Peyer's patch (tissue), 4 donors: Measurements from ENCODE around the gene ILDR1. TPM values are rescaled to one million over a fixed set of nuclear protein-coding genes. Genes with fewer than 3 reads are reported as not detected.

ENCODE experiments used
- DNase-seq, 3 donors: peaks; one replicate each; pipeline ENCODE4 v3.0.0-alpha.2; 2017 to 2019
- H3K27ac ChIP-seq, 4 donors: fragments of 200-600 bp; sonication (generic); one replicate each; pipeline ENCODE4 v1.5.1; 2016 to 2019
- H3K27me3 ChIP-seq, 2 donors: fragments of 200-600 bp; sonication (generic); one replicate each; pipeline ENCODE4 v1.5.1; 2019
- H3K36me3 ChIP-seq, 3 donors: fragments of 200-600 bp; sonication (generic); one replicate each; pipeline ENCODE4 v1.5.1; 2016 to 2019
- H3K4me1 ChIP-seq, 4 donors: fragments of 200-600 bp; sonication (generic); one replicate each; pipeline ENCODE4 v1.5.1; 2016 to 2019
- H3K4me3 ChIP-seq, 4 donors: fragments of 200-600 bp; sonication (generic); 1 replicate in 3 of 4; 2 replicates in 1 of 4; pipeline ENCODE4 v1.5.1; 2016 to 2019; ENCODE audit warnings: mild to moderate bottlenecking in 1 of 4
- H3K9me3 ChIP-seq, 4 donors: fragments of 200-600 bp; sonication (generic); one replicate each; pipeline ENCODE4 v1.5.1; 2016 to 2019; ENCODE audit warnings: mild to moderate bottlenecking in 1 of 4
- CTCF ChIP-seq, 6 experiments: fragments of 450-650 bp in 4 of 6; fragments of 200-600 bp in 2 of 6; sonication (generic) in 1 of 6; IDR thresholded peaks; one replicate each; pipeline ENCODE4 v1.5.1; 2017 to 2019; ENCODE audit warnings: antibody characterized with exemption in 6 of 6, mild to moderate bottlenecking in 3 of 6, moderate library complexity in 1 of 6
- POLR2A ChIP-seq, 2 donors: fragments of 450-650 bp; IDR thresholded peaks; one replicate each; pipeline ENCODE4 v1.5.1; 2017; ENCODE audit warnings: antibody characterized with exemption in 2 of 2, mild to moderate bottlenecking in 2 of 2, moderate library complexity in 2 of 2
- total RNA-seq, 4 donors: library from RNA; depleted of rRNA; stranded (reverse); fragments of >200 nt; gene quantifications; one replicate each; pipeline ENCODE4 v1.1.0, GENCODE V29; 2016

The ILDR1 gene
- total RNA-seq, 4 donors from 2014 or later, result 3.7 to 5.8 (median 4.5) TPM

- Histone ChIP-seq H3K36me3 (no peaks in the 10 kb centered on the region), H3K9me3 (no peaks in the 10 kb centered on the region), H3K27ac (no peak overlapping the region), H3K27me3 (no peaks in the 10 kb centered on the region), H3K4me1 (no peaks in the 10 kb centered on the region), H3K4me3 (no peak overlapping the region)
- no peak for TF ChIP-seq POLR2A (IDR thresholded peaks at IDR 0.05)
- no peak for TF ChIP-seq CTCF (IDR thresholded peaks at IDR 0.05)
- no peak for DNase-seq
Observed at GRCh38 chr3:122013448-122013925, 8.6 kb downstream of the ILDR1 start.

- no peak for DNase-seq
- Histone ChIP-seq H3K27me3 (no peaks in the 10 kb centered on the region), H3K4me1 (no peaks in the 10 kb centered on the region), H3K27ac (no peak overlapping the region), H3K36me3 (no peaks in the 10 kb centered on the region), H3K9me3 (no peaks in the 10 kb centered on the region), H3K4me3 (no peak overlapping the region)
- no peak for TF ChIP-seq POLR2A (IDR thresholded peaks at IDR 0.05)
- no peak for TF ChIP-seq CTCF (IDR thresholded peaks at IDR 0.05)
Observed at GRCh38 chr3:122012821-122013220, 9.2 kb downstream of the ILDR1 start.

GRCh38 chr3:122011396-122011795, 10.7 kb downstream of the ILDR1 start:
- TF ChIP-seq CTCF (IDR thresholded peaks at IDR 0.05) (no peak), POLR2A (IDR thresholded peaks at IDR 0.05) (no peak)
- Histone ChIP-seq H3K4me1 (no peaks in the 10 kb centered on the region), H3K9me3 (no peaks in the 10 kb centered on the region), H3K27ac (no peak overlapping the region), H3K36me3 (no peaks in the 10 kb centered on the region), H3K4me3 (no peak overlapping the region), H3K27me3 (no peaks in the 10 kb centered on the region)
- no peak for DNase-seq

- DNase-seq, result no peak
- Histone ChIP-seq H3K4me3 (no peak overlapping the region), H3K27ac (no peak overlapping the region), H3K4me1 (no peaks in the 10 kb centered on the region), H3K36me3 (no peaks in the 10 kb centered on the region), H3K9me3 (no peaks in the 10 kb centered on the region), H3K27me3 (no peaks in the 10 kb centered on the region)
- TF ChIP-seq POLR2A (IDR thresholded peaks at IDR 0.05), result no peak
- no peak for TF ChIP-seq CTCF (IDR thresholded peaks at IDR 0.05)
Observed at GRCh38 chr3:122010506-122010905, 11.5 kb downstream of the ILDR1 start.

- H3K36me3 ChIP-seq, result no peaks in the 10 kb centered on the region
- no peak overlapping the region for H3K4me3 ChIP-seq
- H3K9me3 ChIP-seq, result no peaks in the 10 kb centered on the region
- no peaks in the 10 kb centered on the region for H3K27me3 ChIP-seq
- H3K27ac ChIP-seq, result no peak overlapping the region
- peaks cover 0 to 12% (median 5%) of the 10 kb centered on the region in 4 donors for H3K4me1 ChIP-seq
- TF ChIP-seq POLR2A (IDR thresholded peaks at IDR 0.05), result no peak
- no peak for TF ChIP-seq CTCF (IDR thresholded peaks at IDR 0.05)
- no peak for DNase-seq
Observed at GRCh38 chr3:122008166-122008565, 13.9 kb downstream of the ILDR1 start.

GRCh38 chr3:122006267-122006666, 15.8 kb downstream of the ILDR1 start:
- TF ChIP-seq CTCF (IDR thresholded peaks at IDR 0.05) (no peak), POLR2A (IDR thresholded peaks at IDR 0.05) (no peak)

More at GRCh38 chr3:122006267-122006666, 15.8 kb downstream of the ILDR1 start:
- Histone ChIP-seq H3K4me1 (peaks cover 0 to 12% (median 5%) of the 10 kb centered on the region in 4 donors), H3K36me3 (no peaks in the 10 kb centered on the region), H3K27ac (no peak overlapping the region), H3K9me3 (no peaks in the 10 kb centered on the region), H3K4me3 (no peak overlapping the region), H3K27me3 (no peaks in the 10 kb centered on the region)
- DNase-seq, result no peak
